GM18873 (cell line): Measurements from ENCODE around the gene COASY.
"Not testable (repeated sequence)": the region's sequence is repeated elsewhere in the genome, so short reads cannot be mapped to it uniquely, and the experiment has no call there.

Experiments used
- ATAC-seq: cut with Tn5 transposase; IDR thresholded peaks from one replicate; pipeline ENCODE4 v1.9.1; 2021; ENCODE audit warnings: mild to moderate bottlenecking, moderate library complexity, moderate number of reproducible peaks; ENCODE audit not compliant: unreplicated experiment, low FRiP score

The COASY gene

DNA sequence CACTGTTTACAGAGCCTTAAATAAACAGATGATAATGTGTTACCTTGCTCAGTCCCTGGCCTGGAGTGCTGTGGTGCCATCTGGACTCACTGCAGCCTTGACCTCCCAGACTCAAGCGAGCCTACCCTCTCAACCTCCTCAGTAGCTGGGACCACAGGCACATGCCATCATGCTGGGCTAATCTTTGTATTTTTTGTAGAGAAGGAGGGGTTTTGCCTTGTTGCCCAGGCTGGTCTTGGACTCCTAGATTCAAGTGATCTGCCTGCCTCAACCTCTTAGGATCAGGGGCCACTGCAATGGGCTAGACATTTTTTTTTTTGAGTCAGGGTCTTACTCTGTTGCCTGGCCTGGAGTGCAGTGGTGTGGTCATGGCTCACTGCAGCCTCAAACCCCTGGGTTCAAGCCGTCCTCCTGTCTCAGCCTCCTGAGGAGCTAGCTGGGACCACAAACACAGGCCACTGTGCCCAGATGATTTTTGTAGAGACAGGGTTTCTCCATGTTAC lies 30.9 kb upstream of the COASY start:
- no peak for ATAC-seq

DNA sequence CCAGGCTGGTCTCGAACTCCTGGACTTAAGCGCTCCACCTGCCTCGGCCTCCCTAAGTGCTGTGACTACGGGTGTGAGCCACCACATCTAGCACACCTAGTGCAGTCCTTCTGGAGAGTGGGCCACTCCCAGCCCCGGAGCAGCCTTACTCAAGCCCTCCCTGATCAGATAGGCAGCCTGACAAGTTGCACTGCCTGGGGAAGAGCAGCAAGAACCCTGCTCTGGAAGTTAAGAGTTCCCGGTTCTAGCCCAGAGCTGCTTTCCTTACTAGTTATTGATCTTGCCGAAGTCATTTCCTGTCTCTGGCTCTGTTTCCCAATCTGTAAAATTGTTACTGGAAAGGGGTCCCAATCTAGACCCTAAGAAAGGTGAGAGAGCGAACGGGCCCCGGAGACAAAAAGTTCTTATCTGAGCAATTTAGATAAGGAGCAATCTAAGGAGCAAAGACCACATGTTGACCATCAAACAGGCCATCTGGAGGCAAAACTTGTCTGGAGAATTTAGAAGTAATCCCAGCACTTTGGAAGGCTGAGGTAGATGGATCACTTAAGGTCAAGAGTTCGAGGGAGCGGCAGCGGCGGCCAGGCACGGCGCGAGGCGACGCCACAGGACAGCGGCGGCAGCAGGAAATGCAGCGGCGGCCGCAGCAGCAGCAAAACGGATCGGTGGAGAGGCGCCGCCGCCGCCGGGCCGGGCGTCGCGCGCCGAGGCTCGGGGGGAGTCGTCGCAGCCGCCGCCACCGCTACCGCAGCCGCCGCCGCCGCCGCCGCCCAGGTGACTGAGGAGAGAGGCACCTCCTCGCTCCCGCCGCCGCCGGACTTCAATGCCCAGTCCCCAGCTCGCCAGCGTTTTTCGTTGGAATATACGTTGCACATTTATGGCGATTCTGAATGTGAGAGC lies 30.2 kb upstream of the COASY start:
- no peak for ATAC-seq

DNA sequence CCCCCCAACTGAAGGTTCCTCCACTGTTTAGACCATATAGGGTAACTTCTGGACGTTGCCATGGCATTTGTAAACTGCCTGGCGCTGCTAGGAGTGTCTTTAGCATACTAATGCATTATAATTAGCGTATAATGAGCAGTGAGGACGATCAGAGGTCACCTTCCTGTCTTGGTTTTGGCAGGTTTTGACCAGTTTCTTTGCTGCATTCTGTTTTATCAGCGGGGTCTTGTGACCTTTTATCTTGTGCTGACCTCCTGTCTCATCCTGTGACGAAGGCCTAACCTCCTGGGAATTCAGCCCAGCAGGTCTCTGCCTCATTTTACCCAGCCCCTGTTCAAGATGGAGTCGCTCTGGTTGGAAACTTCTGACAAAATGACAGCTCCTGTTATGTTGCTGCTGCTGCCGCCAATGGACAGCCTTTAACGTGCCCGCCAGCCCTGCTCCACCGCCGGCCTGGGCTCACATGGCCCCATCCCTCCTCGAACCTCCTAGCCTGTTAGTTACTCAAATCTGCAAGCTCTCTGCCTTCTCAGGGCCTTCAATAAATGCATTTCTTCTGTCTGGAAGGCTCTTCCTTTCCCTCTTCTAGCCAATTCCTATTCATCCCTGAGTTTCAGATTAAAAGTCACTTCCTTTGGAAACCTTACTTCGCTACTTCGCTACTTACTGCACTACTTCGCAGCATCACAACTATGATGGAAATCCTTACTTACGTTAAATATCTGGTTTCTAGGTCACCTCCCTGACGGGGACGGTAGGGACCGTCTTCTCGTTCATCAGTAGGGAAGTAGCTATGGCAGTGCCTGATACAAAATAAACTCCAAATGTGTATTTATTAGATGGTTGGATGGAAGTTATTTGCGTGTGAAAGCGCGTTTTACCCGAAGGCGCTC lies 26.5 kb upstream of the COASY start:
- ATAC-seq: peak; percentile 6

DNA sequence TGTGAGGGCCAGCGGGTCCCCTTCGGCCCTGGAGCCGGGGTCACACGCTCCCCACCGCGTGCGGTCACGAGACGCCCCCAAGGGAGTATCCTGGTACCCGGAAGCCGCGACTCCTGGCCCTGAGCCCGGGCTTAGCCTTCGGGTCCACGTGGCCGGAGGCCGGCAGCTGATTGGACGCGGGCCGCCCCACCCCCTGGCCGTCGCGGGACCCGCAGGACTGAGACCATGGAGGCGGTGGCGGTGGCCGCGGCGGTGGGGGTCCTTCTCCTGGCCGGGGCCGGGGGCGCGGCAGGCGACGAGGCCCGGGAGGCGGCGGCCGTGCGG lies 25.9 kb upstream of the COASY start, which contains the start of gene NAGLU:
NAGLU (plus strand) TSS at position 194 of the 324 bp plus-strand sequence; CDS start at position 226, 32 bp downstream.
- ATAC-seq: peak; percentile 57

DNA sequence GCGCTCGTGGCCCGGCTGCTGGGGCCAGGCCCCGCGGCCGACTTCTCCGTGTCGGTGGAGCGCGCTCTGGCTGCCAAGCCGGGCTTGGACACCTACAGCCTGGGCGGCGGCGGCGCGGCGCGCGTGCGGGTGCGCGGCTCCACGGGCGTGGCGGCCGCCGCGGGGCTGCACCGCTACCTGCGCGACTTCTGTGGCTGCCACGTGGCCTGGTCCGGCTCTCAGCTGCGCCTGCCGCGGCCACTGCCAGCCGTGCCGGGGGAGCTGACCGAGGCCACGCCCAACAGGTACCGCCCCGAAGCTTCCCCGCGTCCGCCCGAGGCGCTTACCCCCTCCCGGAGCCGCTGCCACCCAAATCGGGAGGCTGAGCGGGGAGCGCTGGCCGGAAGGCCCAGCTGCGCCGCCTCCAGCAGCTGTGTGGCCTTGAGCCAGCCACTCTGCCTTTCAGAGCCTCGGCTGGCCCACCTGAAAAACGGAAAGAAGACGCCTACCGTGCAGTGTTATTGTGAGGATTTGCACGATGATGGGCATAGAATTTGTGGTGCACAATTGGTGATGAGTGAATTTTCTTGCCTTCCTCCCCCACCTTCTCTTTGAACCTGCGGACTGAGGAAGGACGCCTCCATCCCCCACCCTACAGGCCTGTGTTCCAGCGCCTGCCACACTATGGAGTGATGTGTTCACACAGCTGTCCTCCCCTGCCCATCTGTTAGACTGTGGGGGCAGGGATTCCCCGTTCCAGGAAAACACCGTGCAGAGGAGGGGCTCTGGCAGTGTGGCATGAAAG lies 25.4 kb upstream of the COASY start:
- ATAC-seq: peak; percentile 47

DNA sequence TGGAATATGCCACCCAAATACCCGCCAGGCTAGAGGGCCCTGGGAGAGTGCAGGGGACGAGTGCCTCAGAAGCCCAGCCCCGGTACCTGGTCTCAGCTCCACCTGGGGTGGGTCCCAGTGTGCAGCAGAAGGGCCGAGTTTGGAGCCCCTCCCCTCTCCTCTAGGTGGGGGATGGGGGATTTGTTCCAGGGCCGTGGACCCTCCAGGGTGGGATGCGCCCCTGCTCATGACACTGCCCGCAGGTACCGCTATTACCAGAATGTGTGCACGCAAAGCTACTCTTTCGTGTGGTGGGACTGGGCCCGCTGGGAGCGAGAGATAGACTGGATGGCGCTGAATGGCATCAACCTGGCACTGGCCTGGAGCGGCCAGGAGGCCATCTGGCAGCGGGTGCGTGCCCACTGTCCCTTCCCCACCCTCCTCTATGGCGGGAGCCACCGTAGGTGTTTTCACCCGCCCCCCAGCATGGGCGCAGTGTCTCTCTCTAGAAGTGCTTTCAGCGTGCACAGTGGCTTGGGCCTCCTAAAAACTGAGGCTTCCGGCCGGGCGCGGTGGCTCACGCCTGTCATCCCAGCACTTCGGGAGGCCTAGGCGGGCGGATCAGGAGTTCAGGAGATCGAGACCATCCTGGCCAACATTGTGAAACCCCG lies 24.7 kb upstream of the COASY start:
- ATAC-seq: no peak

DNA sequence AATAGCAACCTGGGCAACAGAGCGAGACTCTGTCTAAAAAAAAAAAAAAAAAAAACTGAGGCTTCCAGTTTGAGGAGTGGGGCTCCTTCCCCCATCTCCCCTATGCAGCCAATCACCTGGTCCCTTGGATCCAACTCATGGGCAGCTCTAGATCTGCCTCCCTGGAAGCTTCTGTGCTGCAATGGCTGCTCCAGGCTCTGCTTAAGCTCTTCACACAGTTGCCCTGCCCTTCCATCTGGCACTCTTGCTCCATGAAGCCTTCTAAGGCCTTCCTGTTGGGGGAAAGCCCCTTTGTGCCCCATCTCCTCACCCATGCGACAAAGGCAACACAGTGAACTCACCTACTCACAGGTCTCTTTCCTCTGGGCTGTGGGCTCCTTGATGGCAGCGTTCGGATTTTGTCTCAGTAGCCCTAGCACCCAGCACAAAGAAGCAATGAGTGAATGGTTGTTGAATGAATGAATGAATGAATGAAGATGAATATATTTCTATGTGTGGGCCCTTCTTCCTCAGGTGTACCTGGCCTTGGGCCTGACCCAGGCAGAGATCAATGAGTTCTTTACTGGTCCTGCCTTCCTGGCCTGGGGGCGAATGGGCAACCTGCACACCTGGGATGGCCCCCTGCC lies 24.0 kb upstream of the COASY start:
- ATAC-seq: no peak

DNA sequence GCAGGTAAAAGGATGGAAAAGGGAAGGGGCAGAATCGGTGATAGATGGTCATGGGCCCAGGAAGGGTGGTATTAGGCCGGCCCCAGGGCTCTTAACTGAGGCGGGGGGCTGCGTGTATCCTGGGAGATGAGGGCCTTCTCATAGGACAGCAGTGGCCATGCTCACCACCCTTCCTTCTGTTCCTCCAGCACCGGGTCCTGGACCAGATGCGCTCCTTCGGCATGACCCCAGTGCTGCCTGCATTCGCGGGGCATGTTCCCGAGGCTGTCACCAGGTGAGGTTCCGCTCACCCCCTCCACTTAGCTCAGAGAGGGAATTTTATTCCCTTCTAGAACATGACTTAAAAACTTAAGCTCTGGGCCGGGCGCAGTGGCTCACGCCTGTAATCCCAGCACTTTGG lies 23.5 kb upstream of the COASY start:
- ATAC-seq: no peak

DNA sequence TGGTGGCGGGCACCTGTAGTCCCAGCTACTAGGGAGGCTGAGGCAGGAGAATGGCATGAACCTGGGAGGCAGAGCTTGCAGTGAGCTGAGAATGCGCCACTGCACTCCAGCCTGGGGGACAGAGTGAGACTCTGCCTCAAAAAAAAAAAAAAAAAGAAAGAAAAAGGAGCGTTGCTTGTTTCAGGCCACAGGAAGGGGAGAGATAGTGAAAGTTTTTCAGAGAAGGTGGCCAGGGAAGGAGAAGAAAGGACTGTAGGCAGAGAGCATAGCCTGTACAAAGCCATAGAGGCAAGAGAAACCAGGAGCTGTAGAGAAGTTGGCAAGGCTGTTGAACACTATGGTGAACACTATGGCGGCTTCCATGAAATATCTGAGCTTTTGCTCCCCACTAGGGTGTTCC lies 21.4 kb upstream of the COASY start:
- not testable (repeated sequence) for ATAC-seq

DNA sequence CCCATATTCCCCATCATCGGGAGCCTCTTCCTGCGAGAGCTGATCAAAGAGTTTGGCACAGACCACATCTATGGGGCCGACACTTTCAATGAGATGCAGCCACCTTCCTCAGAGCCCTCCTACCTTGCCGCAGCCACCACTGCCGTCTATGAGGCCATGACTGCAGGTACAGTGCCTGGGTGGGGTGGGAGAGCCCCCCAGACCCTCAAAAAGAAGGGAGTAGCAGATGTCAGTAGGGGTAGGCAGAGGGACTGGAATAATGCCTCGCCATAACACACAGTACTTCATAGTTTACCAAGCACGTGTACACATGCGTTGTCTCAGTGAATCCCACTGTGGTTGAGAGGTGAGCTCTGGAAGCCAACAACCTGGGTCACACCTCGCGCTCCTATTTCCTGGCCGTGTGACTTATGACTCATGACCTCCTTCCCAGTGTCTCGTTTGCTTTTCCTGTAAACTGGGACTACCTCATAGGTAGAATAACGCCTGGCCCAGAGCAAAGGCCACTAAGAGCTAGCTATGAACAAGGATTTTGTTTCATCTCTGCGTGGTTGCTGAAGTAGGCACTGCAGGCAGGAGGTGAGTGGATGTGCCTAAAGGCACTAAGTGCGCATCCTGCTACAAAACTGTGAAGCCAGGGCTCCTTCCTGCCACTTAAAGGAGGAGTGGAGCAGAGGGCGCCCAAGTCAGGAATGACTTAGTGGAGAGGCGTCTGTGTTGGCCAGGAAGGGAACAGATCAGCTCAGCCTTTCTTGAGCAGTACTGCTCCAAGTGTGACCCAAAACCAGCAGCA lies 20.7 kb upstream of the COASY start:
- ATAC-seq: no peak

DNA sequence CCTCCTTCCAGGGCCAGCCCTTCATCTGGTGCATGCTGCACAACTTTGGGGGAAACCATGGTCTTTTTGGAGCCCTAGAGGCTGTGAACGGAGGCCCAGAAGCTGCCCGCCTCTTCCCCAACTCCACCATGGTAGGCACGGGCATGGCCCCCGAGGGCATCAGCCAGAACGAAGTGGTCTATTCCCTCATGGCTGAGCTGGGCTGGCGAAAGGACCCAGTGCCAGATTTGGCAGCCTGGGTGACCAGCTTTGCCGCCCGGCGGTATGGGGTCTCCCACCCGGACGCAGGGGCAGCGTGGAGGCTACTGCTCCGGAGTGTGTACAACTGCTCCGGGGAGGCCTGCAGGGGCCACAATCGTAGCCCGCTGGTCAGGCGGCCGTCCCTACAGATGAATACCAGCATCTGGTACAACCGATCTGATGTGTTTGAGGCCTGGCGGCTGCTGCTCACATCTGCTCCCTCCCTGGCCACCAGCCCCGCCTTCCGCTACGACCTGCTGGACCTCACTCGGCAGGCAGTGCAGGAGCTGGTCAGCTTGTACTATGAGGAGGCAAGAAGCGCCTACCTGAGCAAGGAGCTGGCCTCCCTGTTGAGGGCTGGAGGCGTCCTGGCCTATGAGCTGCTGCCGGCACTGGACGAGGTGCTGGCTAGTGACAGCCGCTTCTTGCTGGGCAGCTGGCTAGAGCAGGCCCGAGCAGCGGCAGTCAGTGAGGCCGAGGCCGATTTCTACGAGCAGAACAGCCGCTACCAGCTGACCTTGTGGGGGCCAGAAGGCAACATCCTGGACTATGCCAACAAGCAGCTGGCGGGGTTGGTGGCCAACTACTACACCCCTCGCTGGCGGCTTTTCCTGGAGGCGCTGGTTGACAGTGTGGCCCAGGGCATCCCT lies 18.5 kb upstream of the COASY start:
- no peak for ATAC-seq

DNA sequence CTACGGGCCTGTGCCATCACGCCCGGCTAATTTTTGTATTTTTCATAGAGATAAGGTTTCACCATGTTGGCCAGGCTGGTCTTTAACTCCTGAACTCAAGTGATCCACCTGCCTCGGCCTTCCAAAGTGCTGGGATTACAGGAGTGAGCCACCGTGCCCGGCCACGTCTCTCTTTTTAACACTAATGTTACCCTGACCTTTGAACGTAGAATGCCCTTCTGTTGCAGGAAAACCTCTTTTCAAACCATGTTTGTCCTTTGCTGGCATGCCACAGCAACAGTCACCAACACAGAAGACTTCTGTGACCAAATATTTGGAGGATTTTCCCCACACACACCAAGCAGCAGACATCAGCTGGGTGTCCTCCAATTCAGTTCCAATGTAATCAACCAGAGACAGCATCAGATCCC lies 17.1 kb upstream of the COASY start:
- ATAC-seq: no peak

DNA sequence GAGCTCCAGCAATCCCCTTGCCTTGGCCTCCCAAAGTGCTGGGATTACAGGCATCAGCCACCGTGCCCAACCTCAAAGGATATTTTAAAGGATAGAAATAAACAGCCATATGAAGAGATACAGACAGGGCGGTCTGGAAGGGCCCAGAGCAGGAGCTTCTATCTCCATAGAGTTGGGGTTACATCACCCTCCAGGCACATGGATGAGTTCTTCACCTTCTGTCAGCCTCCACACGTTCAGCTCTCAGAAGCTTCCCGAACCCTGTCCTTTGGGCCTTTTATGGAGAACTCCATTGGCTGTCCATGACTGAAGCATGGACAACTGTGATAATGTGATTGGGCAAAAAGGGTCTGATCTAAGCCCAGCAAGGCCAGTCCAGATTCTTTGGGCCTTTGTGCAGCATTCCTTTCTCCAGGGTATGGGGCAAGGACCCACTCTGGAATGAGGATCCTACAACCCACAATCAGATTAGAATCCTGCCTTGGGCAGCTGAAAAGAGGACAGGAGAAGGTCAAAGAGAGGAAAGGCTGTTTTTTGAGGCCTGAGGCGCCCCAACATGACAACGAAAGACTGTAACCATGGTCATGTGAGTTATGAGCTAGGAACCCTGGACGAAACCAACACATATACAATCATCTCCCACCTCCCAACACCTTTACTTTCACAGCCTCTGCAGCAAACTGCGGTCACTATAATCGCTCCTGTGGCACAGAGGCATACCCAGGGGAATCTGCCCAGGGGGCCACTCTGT lies 16.0 kb upstream of the COASY start:
- ATAC-seq: not testable (repeated sequence)

DNA sequence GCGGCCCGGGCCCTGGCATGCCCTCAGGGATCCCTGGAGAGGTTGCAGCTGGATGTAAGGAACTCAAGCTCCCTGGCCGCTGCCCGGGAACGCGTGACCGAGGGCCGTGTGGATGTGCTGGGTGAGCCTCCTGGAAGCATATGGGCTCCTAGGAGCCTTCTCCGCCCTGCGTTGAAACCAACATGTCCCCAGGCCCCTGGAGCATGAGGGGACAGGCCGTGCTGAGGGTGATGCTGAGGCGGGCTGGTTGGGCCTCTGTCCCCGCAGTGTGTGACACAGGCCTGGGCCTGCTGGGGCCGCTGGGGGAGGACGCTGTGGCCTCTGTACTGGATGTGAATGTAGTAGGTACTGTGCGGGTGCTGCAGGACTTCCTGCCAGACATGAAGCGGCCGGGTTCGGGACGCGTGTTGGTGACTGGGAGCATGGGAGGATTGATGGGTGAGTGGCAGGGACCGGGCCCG lies 14.9 kb upstream of the COASY start:
- ATAC-seq: no peak

DNA sequence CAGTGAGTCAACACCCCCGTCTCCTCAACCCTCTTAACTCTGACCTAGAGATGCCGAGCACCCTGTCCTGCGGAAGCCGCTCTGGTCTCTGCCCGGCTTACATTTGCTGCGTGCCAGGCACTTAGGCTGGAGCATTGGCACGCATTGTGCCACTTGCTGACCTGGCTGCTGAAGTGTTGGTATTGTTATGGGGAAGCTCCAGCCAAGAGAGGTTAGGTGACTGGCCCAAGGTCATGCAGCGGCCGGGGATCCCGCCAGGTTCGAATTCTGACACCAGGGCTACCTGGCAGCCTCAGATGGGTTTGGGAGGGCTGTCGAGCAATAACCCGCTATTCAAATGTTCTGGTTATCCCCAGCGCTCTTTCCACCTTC lies 14.3 kb upstream of the COASY start:
- no peak for ATAC-seq

DNA sequence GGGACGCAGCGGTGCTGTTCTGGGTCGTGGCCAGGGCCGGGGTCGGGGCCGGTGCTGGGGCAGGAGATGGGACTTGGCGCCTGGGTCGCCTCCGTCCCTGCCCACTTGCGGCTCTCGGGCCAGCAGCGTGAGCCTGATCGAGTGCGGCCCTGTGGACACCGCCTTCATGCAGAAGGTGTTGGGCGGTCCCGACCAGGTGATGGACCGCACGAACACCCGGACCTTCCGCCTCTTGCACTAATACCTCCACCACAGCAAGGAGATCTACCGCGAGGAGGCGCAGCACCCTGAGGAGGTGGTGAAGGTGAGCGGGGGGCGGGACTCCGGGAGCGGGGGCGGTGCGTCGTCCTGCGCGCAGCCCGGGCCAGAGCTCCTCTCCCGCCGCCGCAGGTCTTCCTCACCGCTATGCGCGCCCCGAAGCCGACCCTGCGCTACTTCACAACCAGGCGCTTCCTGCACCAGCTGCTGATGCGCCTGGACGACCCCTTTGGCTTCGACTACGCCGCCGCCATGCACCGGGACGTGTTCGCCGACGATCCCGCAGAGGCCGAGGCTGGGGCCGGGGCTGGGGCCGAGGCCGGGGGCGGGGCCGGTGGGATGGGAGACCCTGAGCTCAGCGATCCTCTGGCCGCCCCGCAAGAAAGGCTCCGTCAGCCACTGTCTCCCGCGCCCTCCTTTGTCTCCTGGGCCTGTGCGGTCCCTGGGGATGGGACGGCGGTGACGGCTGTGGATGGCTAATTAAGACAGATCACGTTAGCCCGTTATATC lies 13.7 kb upstream of the COASY start:
- ATAC-seq: no peak
